Activated CD4-positive, alpha-beta T cell treated with anti-CD3 and anti-CD28 coated beads, Interleukin-2, amount 10 ng/mL, durations not matched to agents 24 days and 14 days (primary cell): Measurements from ENCODE around the gene SHANK1. TPM values are rescaled to one million over a fixed set of nuclear protein-coding genes. Genes with fewer than 3 reads are reported as not detected.

ENCODE experiments used
- DNase-seq: peaks from one replicate; pipeline ENCODE4 v3.0.0; 2022
- H3K27ac Mint-ChIP-seq: one replicate; pipeline ENCODE4 v1.8.0; 2022; ENCODE audit warnings: mild to moderate bottlenecking, mixed read lengths
- H3K27me3 Mint-ChIP-seq: one replicate; pipeline ENCODE4 v1.8.0; 2022; ENCODE audit warnings: mixed read lengths
- H3K36me3 Mint-ChIP-seq: one replicate; pipeline ENCODE4 v1.8.0; 2022; ENCODE audit warnings: low read depth, mild to moderate bottlenecking, mixed read lengths
- H3K4me1 Mint-ChIP-seq: one replicate; pipeline ENCODE4 v1.8.0; 2021; ENCODE audit warnings: mixed read lengths
- H3K4me3 Mint-ChIP-seq: one replicate; pipeline ENCODE4 v1.8.0; 2022; ENCODE audit warnings: mild to moderate bottlenecking, moderate library complexity, mixed read lengths
- H3K9me3 Mint-ChIP-seq: one replicate; pipeline ENCODE4 v1.8.0; 2021; ENCODE audit warnings: mixed read lengths
- intact Hi-C: fragments of 100-400 bp; cut with micrococcal nuclease; formaldehyde crosslinking; loops from one replicate; pipeline ENCODE4 v1.15.1; 2023
- total RNA-seq: library from RNA; stranded (reverse); gene quantifications from 2 replicates; pipeline ENCODE4 v1.2.3, GENCODE V29; 2022

SHANK1 gene
- total RNA-seq, 1 donor from 2014 or later = not detected

DNA sequence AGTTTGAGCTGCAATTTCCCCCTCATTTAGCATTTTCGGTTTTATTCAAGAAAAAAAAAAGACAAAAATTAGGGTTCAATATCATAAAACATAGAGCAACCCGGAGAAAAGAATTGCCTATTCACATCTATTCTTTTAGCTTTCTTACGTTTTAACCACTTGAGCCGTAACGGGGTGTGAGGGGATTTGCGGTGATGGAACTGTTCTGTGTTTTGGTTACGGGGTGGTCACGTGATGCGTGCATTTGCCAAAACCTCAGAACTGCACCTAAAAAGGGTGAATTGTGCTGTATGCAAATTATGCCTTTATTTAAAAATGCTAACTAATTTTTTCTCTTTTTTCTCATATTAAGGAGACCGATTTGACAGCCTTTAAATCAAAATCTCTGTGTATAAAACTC lies 25.6 kb upstream of the SHANK1 start:
- intact Hi-C loops = no loop called here
- Mint-ChIP-seq H3K4me1 (no peaks in the 10 kb centered on the region), H3K36me3 (no peaks in the 10 kb centered on the region), H3K9me3 (no peaks in the 10 kb centered on the region), H3K27ac (no peak overlapping the region), H3K27me3 (peaks cover 3% of the 10 kb centered on the region), H3K4me3 (no peak overlapping the region)
- DNase-seq = no peak

DNA sequence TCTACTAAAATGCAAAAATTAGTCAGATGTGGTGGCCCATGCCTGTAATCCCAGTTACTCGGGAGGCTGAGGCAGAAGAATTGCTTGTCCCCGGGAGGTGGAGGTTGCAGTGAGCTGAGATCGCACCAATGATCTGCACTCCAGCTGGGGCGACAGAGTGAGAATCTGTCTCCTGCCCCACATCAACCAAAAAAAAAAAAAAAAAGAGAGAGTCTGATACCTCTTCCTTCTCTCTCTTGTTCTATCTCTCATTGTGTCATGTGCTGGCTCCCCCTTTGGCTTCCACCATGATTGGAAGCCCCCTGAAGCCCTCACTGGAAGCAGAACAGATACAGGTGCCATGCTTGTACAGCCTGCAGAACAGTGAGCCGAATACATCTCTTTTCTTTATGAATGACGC lies 23.9 kb upstream of the SHANK1 start:
- no peak for DNase-seq
- Mint-ChIP-seq H3K36me3 (no peaks in the 10 kb centered on the region), H3K4me3 (no peak overlapping the region), H3K9me3 (no peaks in the 10 kb centered on the region), H3K4me1 (no peaks in the 10 kb centered on the region), H3K27ac (no peak overlapping the region), H3K27me3 (peaks cover 3% of the 10 kb centered on the region)
- intact Hi-C loops = no loop called here

DNA sequence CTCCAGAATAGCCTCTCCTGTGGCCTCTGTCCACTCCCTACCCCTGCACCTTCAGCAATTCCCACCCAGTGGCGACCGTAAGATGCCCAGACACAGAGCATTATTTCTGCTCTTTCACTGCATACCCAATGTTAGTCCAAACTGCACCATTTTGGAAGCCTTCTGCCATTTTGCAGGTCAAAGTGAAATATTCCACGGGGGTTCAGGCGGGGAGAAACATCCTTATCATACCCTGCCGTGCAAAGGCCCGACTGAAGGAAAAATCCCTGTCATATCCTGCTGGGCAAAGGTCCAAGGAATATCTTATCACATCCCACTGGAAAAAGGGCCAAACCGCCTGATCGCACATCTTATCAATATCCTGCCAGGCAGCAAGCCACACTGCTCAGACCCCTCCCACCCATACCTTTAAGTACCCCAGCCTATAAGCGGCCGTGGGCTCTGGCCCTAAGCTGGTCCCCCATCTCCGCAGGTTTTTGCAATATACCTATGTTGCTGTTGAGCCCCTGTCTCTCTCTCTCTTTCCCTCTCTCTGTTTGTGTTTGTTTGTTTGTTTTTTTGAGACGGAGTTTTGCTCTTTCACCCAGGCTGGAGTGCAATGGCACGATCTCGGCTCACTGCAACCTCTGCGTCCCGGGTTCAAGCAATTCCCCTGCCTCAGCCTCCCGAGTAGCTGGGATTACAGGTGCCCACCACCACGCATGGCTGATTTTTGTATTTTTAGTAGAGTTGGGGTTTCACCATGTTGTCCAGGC lies 21.8 kb upstream of the SHANK1 start:
- no peak overlapping the region for H3K4me3 Mint-ChIP-seq
- intact Hi-C loops = no loop called here
- H3K27me3 Mint-ChIP-seq = peaks cover 6% of the 10 kb centered on the region
- no peak for DNase-seq
- H3K4me1 Mint-ChIP-seq = no peaks in the 10 kb centered on the region
- no peaks in the 10 kb centered on the region for H3K36me3 Mint-ChIP-seq
- H3K27ac Mint-ChIP-seq = no peak overlapping the region
- H3K9me3 Mint-ChIP-seq = no peaks in the 10 kb centered on the region

DNA sequence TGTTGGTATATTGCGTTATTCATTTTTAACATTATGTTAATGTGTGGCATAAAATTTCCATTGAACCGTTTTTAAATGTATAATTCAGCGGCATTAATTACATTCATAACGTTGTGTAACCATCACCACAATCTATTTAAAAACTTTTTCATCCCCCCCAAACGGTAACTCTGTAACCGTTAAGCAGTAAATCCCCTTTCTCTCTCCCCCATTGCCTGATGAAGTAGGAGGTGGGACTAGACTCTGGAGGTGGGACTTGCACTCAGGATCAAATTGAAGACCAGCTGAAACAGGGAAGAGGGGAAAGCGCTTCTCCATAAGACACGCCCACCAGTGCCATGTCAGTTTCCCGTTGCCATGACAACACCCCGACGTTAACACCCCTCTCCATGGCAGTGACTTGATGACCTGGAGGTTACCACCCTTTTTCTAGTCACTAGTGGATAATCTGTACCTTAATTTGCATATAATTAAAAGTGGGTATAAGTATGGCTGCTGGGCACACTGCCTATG lies 20.4 kb upstream of the SHANK1 start:
- Mint-ChIP-seq H3K4me3 (no peak overlapping the region), H3K4me1 (no peaks in the 10 kb centered on the region), H3K27me3 (peaks cover 9% of the 10 kb centered on the region), H3K9me3 (no peaks in the 10 kb centered on the region), H3K36me3 (no peaks in the 10 kb centered on the region), H3K27ac (no peak overlapping the region)
- DNase-seq = no peak
- intact Hi-C loops = no loop called here

DNA sequence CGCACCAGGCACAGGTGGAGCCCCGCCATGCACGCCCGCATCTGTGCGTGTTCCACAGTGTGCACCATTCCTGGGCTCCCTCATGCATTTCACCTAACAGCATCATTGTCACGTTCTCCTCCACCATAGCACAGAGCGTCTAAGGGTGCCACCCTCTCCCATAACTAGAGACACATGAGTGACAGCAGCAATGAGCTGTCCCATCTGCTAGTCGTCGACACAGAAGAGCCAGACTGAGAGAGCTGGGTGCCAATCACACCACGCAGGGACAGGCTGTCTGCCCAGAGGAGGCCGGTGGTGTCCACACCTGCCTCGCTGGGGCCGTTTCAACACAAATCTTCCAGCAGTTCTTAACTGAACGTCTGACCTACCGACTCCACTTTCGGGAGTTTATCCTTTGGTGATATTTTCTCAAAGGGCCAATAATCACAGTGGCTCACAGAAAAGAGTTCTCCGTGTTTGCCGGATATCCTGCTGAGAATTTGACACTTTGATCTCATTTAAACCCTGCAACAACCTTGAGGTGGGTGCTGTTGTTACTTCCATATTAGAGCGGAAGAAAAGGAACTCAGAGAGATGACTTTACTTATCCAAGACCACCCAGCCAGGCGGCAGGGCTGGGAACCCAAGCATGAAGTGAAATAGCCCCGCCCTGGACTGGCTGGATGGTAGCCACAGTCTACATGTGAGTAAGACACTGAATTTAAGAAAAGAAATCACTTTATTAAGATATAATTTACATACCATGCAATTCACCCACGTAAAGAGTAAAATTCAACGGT lies 19.7 kb upstream of the SHANK1 start:
- intact Hi-C loops = no loop called here
- no peak for DNase-seq
- Mint-ChIP-seq H3K36me3 (no peaks in the 10 kb centered on the region), H3K4me3 (no peak overlapping the region), H3K27me3 (peaks cover 9% of the 10 kb centered on the region), H3K27ac (no peak overlapping the region), H3K9me3 (no peaks in the 10 kb centered on the region), H3K4me1 (no peaks in the 10 kb centered on the region)

DNA sequence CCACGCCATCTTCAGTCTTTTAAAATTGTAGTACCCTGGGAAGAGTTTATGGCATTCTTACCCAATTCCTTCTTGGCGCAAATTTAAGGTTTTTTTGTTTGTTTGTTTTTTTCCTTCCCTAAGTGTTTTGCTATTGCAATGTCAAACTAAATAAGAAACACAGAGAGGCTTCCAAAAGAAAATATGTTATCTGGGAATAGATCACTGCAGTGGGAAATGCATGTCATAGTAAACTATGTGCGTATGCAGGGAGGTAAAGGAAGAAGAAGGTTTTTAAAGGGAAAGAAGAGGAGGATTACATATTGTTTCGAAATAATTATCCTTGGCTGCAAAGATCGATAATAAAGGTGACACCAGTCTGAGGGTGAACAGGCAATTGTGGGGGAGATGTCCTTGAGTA lies 16.7 kb upstream of the SHANK1 start:
- Mint-ChIP-seq H3K4me1 (no peaks in the 10 kb centered on the region), H3K4me3 (no peak overlapping the region), H3K27ac (no peak overlapping the region), H3K27me3 (peaks cover 10% of the 10 kb centered on the region), H3K9me3 (no peaks in the 10 kb centered on the region), H3K36me3 (no peaks in the 10 kb centered on the region)
- DNase-seq = no peak
- intact Hi-C loops = no loop called here

DNA sequence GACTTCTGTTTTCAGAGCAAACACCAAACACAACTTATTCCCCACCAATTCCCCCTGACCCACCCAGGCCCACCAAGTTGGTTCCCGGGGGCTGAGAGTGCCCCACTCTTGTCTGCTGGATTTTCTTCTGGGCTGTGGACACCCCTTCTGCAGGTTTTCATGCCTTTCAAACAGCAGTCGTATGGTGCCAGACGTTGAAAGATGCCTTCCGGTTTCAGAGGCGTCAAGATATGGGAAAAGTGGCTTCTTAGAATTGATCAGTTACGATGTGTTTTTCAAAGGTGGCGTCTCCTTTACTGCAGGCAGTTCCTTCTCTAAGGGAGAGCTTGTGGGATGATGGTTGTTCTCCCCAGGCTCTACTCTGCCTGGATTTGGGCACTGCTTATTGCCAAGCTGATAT lies 16.3 kb upstream of the SHANK1 start:
- no peaks in the 10 kb centered on the region for H3K9me3 Mint-ChIP-seq
- H3K4me3 Mint-ChIP-seq = no peak overlapping the region
- H3K27me3 Mint-ChIP-seq = peaks cover 9% of the 10 kb centered on the region
- DNase-seq = no peak
- H3K27ac Mint-ChIP-seq = no peak overlapping the region
- no peaks in the 10 kb centered on the region for H3K36me3 Mint-ChIP-seq
- intact Hi-C loops = no loop called here
- H3K4me1 Mint-ChIP-seq = no peaks in the 10 kb centered on the region

DNA sequence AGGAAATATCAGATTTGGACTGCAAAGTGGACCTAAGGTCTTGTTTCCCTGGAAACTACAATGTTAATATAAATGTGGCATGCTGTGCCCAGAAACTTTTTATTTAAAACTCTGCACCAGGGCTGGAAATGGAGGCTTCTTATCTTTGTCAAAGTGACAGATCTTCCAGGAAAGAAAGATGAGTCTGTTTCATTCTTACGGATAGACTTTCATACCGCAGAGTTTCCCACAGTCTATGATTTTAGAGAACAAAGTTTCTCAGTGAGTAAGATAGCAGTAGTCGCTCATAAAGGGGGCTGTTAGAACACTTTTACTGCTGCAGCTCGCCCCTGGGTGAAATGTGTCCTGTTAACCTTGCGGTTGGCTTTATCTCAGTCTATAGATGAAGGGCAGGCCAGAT lies 10.3 kb upstream of the SHANK1 start:
- no peak for DNase-seq
- Mint-ChIP-seq H3K27me3 (peaks cover 6% of the 10 kb centered on the region), H3K36me3 (peaks cover 3% of the 10 kb centered on the region), H3K4me3 (no peak overlapping the region), H3K4me1 (peaks cover 16% of the 10 kb centered on the region), H3K9me3 (no peaks in the 10 kb centered on the region), H3K27ac (no peak overlapping the region)
- intact Hi-C loops = loop anchor here (10.0 kb wide), 1 partner anchor 365 kb away; the partner anchor contains the start of gene NAPSA

DNA sequence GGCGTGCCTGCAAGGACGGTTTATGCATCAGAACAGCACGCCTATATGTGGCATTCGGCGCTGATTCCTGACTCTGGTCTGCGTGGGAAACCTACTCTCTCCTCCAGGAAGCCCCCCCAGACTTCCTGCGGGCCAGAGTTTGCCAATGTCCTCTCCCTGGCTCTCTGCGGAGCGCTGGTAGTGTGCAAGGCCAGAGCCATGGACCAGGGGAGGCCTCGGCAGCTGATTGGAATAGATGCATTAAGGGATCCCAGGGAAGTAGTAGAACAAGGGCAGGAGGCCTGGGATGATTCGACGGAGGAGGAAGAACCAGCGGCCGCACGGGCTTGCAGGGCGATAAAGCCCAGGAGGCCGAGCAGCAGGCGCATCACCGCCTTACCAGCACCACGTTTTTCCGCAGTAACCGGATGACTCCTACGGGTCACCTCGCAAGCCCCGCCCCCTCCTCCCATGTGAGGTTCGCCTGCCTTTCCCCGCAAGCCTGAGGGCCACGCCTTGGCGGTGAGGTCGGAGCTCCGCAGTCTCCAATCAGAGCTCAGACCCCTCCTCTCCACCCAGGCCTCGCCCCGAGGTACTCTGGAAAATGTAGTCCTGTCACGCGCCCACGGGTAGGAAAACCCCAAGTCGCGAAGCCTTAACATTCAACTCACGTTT lies 8.6 kb upstream of the SHANK1 start:
- H3K27ac Mint-ChIP-seq = peak overlapping the region; percentile 80
- peak; percentile 92 for DNase-seq
- H3K27me3 Mint-ChIP-seq = peaks cover 19% of the 10 kb centered on the region
- peak overlapping the region; percentile 46 for H3K4me3 Mint-ChIP-seq
- peaks cover 3% of the 10 kb centered on the region for H3K36me3 Mint-ChIP-seq
- peaks cover 22% of the 10 kb centered on the region for H3K4me1 Mint-ChIP-seq
- intact Hi-C loops = loop anchor here (10.0 kb wide), 1 partner anchor 363 kb away; the partner anchor contains the start of gene NAPSA
- no peaks in the 10 kb centered on the region for H3K9me3 Mint-ChIP-seq

DNA sequence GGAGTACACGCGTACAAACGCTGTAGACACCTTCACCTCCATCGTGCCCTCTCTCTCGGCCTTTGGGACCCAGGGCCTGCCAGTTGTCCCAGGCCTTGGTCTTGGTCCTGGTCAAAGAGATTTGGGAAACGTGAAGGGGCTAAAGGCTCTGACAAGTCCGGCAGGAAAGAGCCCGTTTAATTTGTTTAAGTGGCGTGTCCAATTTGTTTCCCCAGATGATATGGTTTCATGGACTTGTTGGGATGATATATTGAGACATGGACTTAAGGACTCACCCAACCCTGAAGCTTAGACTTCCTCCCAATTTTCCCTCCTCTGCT lies 6.3 kb upstream of the SHANK1 start:
- Mint-ChIP-seq H3K27me3 (peaks cover 39% of the 10 kb centered on the region), H3K27ac (peak overlapping the region; percentile 81), H3K4me1 (peaks cover 25% of the 10 kb centered on the region), H3K9me3 (no peaks in the 10 kb centered on the region), H3K36me3 (peaks cover 3% of the 10 kb centered on the region), H3K4me3 (peak overlapping the region; percentile 93)
- DNase-seq = no peak
- intact Hi-C loops = loop anchor here (10.0 kb wide), 1 partner anchor 361 kb away; the partner anchor contains the start of gene NAPSA

DNA sequence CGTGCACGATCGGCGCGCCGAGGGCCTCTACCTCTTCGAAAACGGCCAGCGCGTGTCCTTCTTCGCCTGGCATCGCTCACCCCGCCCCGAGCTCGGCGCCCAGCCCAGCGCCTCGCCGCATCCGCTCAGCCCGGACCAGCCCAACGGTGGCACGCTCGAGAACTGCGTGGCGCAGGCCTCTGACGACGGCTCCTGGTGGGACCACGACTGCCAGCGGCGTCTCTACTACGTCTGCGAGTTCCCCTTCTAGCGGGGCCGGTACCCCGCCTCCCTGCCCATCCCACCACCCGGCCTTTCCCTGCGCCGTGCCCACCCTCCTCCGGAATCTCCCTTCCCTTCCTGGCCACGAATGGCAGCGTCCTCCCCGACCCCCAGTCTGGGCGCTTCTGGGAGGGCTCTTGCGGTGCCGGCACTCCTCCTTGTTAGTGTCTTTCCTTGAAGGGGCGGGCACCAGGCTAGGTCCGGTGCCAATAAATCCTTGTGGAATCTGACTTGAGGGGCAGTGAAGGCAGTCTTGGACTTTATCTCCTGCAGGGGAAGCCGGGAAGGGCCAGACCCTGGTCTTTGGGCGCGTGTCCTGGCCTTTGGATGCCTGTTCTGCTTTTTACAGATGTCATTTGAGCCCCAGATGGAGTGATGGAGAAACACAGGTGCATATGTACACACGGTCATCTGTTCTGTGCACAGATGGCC lies 5.8 kb upstream of the SHANK1 start:
- peak overlapping the region; percentile 81 for H3K27ac Mint-ChIP-seq
- DNase-seq = no peak
- peaks cover 44% of the 10 kb centered on the region for H3K27me3 Mint-ChIP-seq
- intact Hi-C loops = loop anchor here (10.0 kb wide), 1 partner anchor 361 kb away; the partner anchor contains the start of gene NAPSA
- peaks cover 25% of the 10 kb centered on the region for H3K4me1 Mint-ChIP-seq
- H3K36me3 Mint-ChIP-seq = peaks cover 3% of the 10 kb centered on the region
- H3K9me3 Mint-ChIP-seq = no peaks in the 10 kb centered on the region
- H3K4me3 Mint-ChIP-seq = peak overlapping the region; percentile 93

DNA sequence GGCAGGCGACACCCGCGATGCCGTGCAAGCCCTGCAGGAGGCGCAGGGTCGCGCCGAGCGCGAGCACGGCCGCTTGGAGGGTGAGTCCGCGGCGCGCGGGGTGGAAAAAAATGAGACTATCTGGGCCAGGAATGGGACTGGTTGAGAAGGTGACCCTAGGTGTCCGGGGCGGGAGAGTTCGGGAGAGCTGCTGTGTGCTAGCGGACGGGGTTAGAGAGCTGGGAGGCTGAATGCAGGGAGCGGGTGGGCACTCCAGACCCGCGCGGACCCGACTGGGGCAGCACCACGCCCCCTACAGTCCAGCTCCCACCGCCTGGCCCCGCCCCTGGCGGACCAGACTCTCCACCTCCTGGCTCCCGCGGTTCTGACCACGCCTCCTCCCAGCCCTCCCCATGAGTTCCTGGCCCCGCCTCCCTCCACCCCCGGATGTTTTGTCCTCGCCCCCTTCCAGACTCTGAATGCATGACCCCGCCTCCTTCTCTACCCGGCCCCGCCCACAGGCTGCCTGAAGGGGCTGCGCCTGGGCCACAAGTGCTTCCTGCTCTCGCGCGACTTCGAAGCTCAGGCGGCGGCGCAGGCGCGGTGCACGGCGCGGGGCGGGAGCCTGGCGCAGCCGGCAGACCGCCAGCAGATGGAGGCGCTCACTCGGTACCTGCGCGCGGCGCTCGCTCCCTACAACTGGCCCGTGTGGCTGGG lies 5.1 kb upstream of the SHANK1 start:
- no peaks in the 10 kb centered on the region for H3K9me3 Mint-ChIP-seq
- peak overlapping the region; percentile 93 for H3K4me3 Mint-ChIP-seq
- peaks cover 25% of the 10 kb centered on the region for H3K4me1 Mint-ChIP-seq
- peaks cover 3% of the 10 kb centered on the region for H3K36me3 Mint-ChIP-seq
- intact Hi-C loops = loop anchor here (1.0 to 10.0 kb wide), 2 partner anchors 59 to 360 kb away; partner anchors contain the start of gene NAPSA
- H3K27me3 Mint-ChIP-seq = peaks cover 49% of the 10 kb centered on the region
- DNase-seq = peak; percentile 99
- H3K27ac Mint-ChIP-seq = peak overlapping the region; percentile 81
